GM12878 (cell line): Measurements from ENCODE around the gene GLB1L. TPM values are rescaled to one million over a fixed set of nuclear protein-coding genes. Genes with fewer than 3 reads are reported as not detected.

Source experiments
- ATAC-seq: fragments of 200-7000 bp; cut with Tn5 transposase; 3 replicates; pipeline ENCODE4 v1.9.1; 2020; ENCODE audit warnings: mild to moderate bottlenecking, moderate library complexity
- BruUV-seq: library from RNA; stranded (reverse); fragments of 400-500 nt; replicated peaks from 2 replicates; lab custom pipeline; 2021; lab: Mats Ljungman, UMichigan
- CTCF ChIA-PET: fragments of 300-600 bp; sonication (Branson Sonifier 250); formaldehyde crosslinking; extraction: SDS; loops from one replicate; lab custom pipeline; 2021; ENCODE audit warnings: inconsistent platforms; lab: Yijun Ruan, JAX
- POLR2A ChIA-PET: fragments of 350-600 bp; formaldehyde crosslinking; extraction: SDS; loops from one replicate; lab custom pipeline; 2021; ENCODE audit warnings: inconsistent platforms; lab: Charles Lee
- RAD21 ChIA-PET: fragments of 300-600 bp; sonication (Branson Sonifier 250); formaldehyde crosslinking; loops from one replicate; lab custom pipeline; 2023; ENCODE audit warnings: antibody characterized with exemption; ENCODE audit not compliant: unreplicated experiment; lab: Charles Lee
- SMC1A ChIA-PET: fragments of 300-600 bp; sonication (Branson Sonifier 250); formaldehyde crosslinking; loops from one replicate; lab custom pipeline; 2023; ENCODE audit not compliant: unreplicated experiment, uncharacterized antibody; lab: Charles Lee
- DNase-seq: peaks from one replicate; pipeline ENCODE4 v3.0.0-alpha.2; 2011; ENCODE audit warnings: low read depth, low spot score
- FAIRE-seq: peaks from 3 replicates; lab custom pipeline; 2011; peaks lifted over from hg19 to GRCh38; lab: Jason Lieb, UNC
- H2AFZ ChIP-seq: 2 replicates; pipeline ENCODE4 v1.6.0; 2011; ENCODE audit warnings: low read depth, low read length, control low read depth; ENCODE audit not compliant: control insufficient read depth
- H3K27ac ChIP-seq: 2 replicates; pipeline ENCODE4 v1.5.1; 2011; ENCODE audit warnings: control low read depth; ENCODE audit not compliant: control insufficient read depth, insufficient read depth
- H3K27me3 ChIP-seq, 2 experiments: replicated peaks in 1 of 2; 2 replicates each; pipeline versions ENCODE4 v1.6.0 to v1.6.1; 2011; ENCODE audit warnings: low read length in 1 of 2; ENCODE audit not compliant: control insufficient read depth in 2 of 2, insufficient read depth in 2 of 2
- H3K36me3 ChIP-seq, 2 experiments: 2 replicates each; pipeline ENCODE4 v1.5.1; 2011; ENCODE audit warnings: low read length in 1 of 2; ENCODE audit not compliant: control insufficient read depth in 2 of 2, insufficient read depth in 2 of 2
- H3K4me1 ChIP-seq: 2 replicates; pipeline ENCODE4 v1.6.1; 2011; ENCODE audit warnings: mild to moderate bottlenecking, low read length, moderate library complexity, mixed read lengths; ENCODE audit not compliant: control insufficient read depth, insufficient read depth
- H3K4me2 ChIP-seq: 2 replicates; pipeline ENCODE4 v1.6.0; 2011; ENCODE audit warnings: control low read depth; ENCODE audit not compliant: control insufficient read depth, insufficient read depth
- H3K4me3 ChIP-seq: fragments of 200-600 bp; sonication (generic); 2 replicates; pipeline ENCODE4 v1.5.1; 2016
- H3K79me2 ChIP-seq: 2 replicates; pipeline ENCODE4 v1.6.0; 2011; ENCODE audit warnings: low read length; ENCODE audit not compliant: control insufficient read depth, insufficient read depth
- H3K9ac ChIP-seq: 2 replicates; pipeline ENCODE4 v1.8.0; 2011; ENCODE audit warnings: low read length, control low read depth, mixed read lengths; ENCODE audit not compliant: control insufficient read depth, insufficient read depth
- H3K9me3 ChIP-seq: replicated peaks from 3 replicates; pipeline ENCODE4 v1.5.1; 2011; ENCODE audit warnings: mild to moderate bottlenecking, low read length; ENCODE audit not compliant: control insufficient read depth, insufficient read depth
- H4K20me1 ChIP-seq: 2 replicates; pipeline ENCODE4 v1.6.0; 2011; ENCODE audit not compliant: control insufficient read depth, insufficient read depth
- ASH2L ChIP-seq: fragments of 300-600, 200-600 bp; sonication (generic); IDR thresholded peaks from 2 replicates; pipeline ENCODE4 v1.6.1; 2017; ENCODE audit warnings: low read depth, mild to moderate bottlenecking, borderline replicate concordance
- BRCA1 ChIP-seq: IDR thresholded peaks from 2 replicates; pipeline ENCODE4 v1.6.1; 2011; ENCODE audit warnings: low read depth, low read length, improper control_type of control experiment
- CREM ChIP-seq: IDR thresholded peaks from 2 replicates; pipeline ENCODE4 v1.6.1; 2014; ENCODE audit warnings: antibody characterized with exemption, low read depth
- HCFC1 ChIP-seq: fragments of 150-350 bp; IDR thresholded peaks from 2 replicates; pipeline ENCODE4 v1.6.1; 2014; ENCODE audit warnings: low read length
- HDAC6 ChIP-seq: fragments of 200-600 bp; sonication (generic); IDR thresholded peaks from one replicate; pipeline ENCODE4 v1.8.0; 2017; ENCODE audit warnings: antibody characterized with exemption; ENCODE audit not compliant: unreplicated experiment
- IRF4 ChIP-seq: IDR thresholded peaks from 2 replicates; pipeline ENCODE4 v1.6.1; 2011; ENCODE audit warnings: low read depth, low read length
- KDM1A ChIP-seq: fragments of 200-600 bp; sonication (generic); IDR thresholded peaks from 2 replicates; pipeline ENCODE4 v1.6.1; 2016; ENCODE audit warnings: borderline replicate concordance
- NBN ChIP-seq: fragments of 450-650 bp; IDR thresholded peaks from 2 replicates; pipeline ENCODE4 v1.6.1; 2016
- NKRF ChIP-seq: fragments of 450-650 bp; conservative IDR thresholded peaks from 2 replicates; pipeline ENCODE4 v1.6.1; 2017; ENCODE audit warnings: mild to moderate bottlenecking, moderate library complexity
- PBX3 ChIP-seq: IDR thresholded peaks from 2 replicates; pipeline ENCODE4 v1.6.1; 2011; ENCODE audit warnings: mild to moderate bottlenecking, low read depth, low read length, moderate library complexity; ENCODE audit not compliant: insufficient replicate concordance
- RBBP5 ChIP-seq: fragments of 200-600 bp; sonication (generic); conservative IDR thresholded peaks from 2 replicates; pipeline ENCODE4 v1.6.1; 2016
- SIX5 ChIP-seq: IDR thresholded peaks from 2 replicates; pipeline ENCODE4 v1.6.1; 2011; ENCODE audit warnings: mild to moderate bottlenecking, low read depth, low read length, moderate library complexity; ENCODE audit not compliant: severe bottlenecking
- ZNF592 ChIP-seq: fragments of 450-650 bp; IDR thresholded peaks from 2 replicates; pipeline ENCODE4 v1.6.1; 2017; ENCODE audit warnings: mild to moderate bottlenecking, moderate library complexity
- WGBS: methylation state at CpG from one replicate; pipeline ENCODE4 v1.1.6; 2016; ENCODE audit warnings: low lambda C conversion rate; ENCODE audit not compliant: insufficient replicate concordance, insufficient coverage; ENCODE audit errors: missing lambda C conversion rate; 5-methylcytosine and 5-hydroxymethylcytosine counted together
- in situ Hi-C: fragments of 300-500 bp; cut with MboI; formaldehyde crosslinking; loops from 9 replicates; pipeline ENCODE4 v1.14.3; 2018; ENCODE audit warnings: mixed read lengths
- intact Hi-C: fragments of 100-400 bp; cut with micrococcal nuclease; formaldehyde crosslinking; loops from one replicate; pipeline ENCODE4 v1.14.2; 2022; ENCODE audit not compliant: unreplicated experiment
- polyA plus RNA-seq, 11 experiments: library from polyadenylated mRNA; depleted of rRNA in 4 of 11; unstranded in 6 of 11; stranded (reverse) in 5 of 11; fragments of >200 nt; fragmentation: Nextera tagmentation in 4 of 11; fragmentation: Illumina TruSeq in 1 of 11; extraction: Ambion mirVana in 4 of 11; extraction: Trizol in 1 of 11; gene quantifications; 1 replicate in 1 of 11; 2 replicates in 10 of 11; pipeline versions ENCODE4 v1.2.1 to v1.2.3, GENCODE V29; 2011 to 2016; ENCODE audit warnings: inconsistent platforms in 2 of 11, missing spikeins in 2 of 11, low read depth in 1 of 11
- total RNA-seq, 4 experiments: library from RNA; depleted of rRNA in 3 of 4; stranded (reverse); fragments of >200 nt in 3 of 4; fragmentation: Illumina TruSeq in 1 of 4; extraction: Trizol in 1 of 4; gene quantifications; 2 replicates each; pipeline versions ENCODE4 v1.2.1 to v1.2.3, GENCODE V29; 2013 to 2021

The GLB1L gene
- total and polyA plus RNA-seq, 10 of the 15 experiments (the other 5 are each of a cell fraction or from before 2014, with no cell fraction given), result 0.29 to 4.6 (median 2.7) TPM

- no peaks in the 10 kb centered on the region for H3K27me3 ChIP-seq
- H3K4me3 ChIP-seq, result peak overlapping the region; percentile 66; the same call in 1 of the 2 replicates
- no peak overlapping the region for H3K27ac ChIP-seq
- FAIRE-seq (no peak), ATAC-seq (no peak), DNase-seq (no peak)
- H3K79me2 ChIP-seq, result peaks cover 6% of the 10 kb centered on the region
- no peaks in the 10 kb centered on the region for H4K20me1 ChIP-seq
- H3K9me3 ChIP-seq, result no peaks in the 10 kb centered on the region
- no peak overlapping the region for H2AFZ ChIP-seq
- peaks cover 26% of the 10 kb centered on the region for H3K4me1 ChIP-seq
- intact Hi-C loops (no loop called here), in situ Hi-C loops (no loop called here)
- ChIA-PET SMC1A (interaction anchor here (0.8 to 8.8 kb wide), 4 partner anchors 12 to 121 kb away, joined by 4 to 98 read pairs (median 51); partner anchors contain the start of genes GLB1L, STK16, TUBA4A and TUBA4B), RAD21 (interaction anchor here (1.1 to 5.9 kb wide), 3 partner anchors 13 to 110 kb away, joined by 3 to 78 read pairs (median 20); partner anchors contain the start of genes GLB1L and STK16), CTCF (interaction anchor here (0.7 to 13.5 kb wide), 13 partner anchors 13 to 209 kb away, joined by 3 to 257 read pairs (median 4); partner anchors contain the start of genes GLB1L, STK16 and ZFAND2B), POLR2A (interaction anchor here (0.9 to 7.0 kb wide), 6 partner anchors 8 to 105 kb away, joined by 3 to 160 read pairs (median 20); partner anchors contain the start of genes CNPPD1, GLB1L, STK16 and TUBA4A)
- H3K36me3 ChIP-seq, result no peaks in the 10 kb centered on the region; a peak in 1 of 4 replicates
- 84% methylated on average over 4 of the region's 4 CpGs for WGBS
- 0 out of 2 replicates have a peak overlapping the region, but pooled peaks have one; percentile 73 for H3K9ac ChIP-seq
- no peak for TF ChIP-seq KDM1A
- no peak for TF ChIP-seq PBX3
- TF ChIP-seq ASH2L, result no peak
- no peak for TF ChIP-seq RBBP5
- TF ChIP-seq SIX5, result no peak
- TF ChIP-seq BRCA1, result no peak
- TF ChIP-seq IRF4, result no peak
- no peak for TF ChIP-seq NBN
- no peak for TF ChIP-seq NKRF
- TF ChIP-seq HDAC6, result no peak
- no peak for TF ChIP-seq HCFC1
- no peak for TF ChIP-seq ZNF592
- no peak for TF ChIP-seq CREM
- TSS peak; percentile 63 for BruUV-seq
- H3K4me2 ChIP-seq, result peak overlapping the region; percentile 95
Observed at GRCh38 chr2:219280651-219281050, 35.4 kb upstream of the GLB1L start.
